Measurements from ENCODE around the gene SHROOM3.

Gene SHROOM3

DNA sequence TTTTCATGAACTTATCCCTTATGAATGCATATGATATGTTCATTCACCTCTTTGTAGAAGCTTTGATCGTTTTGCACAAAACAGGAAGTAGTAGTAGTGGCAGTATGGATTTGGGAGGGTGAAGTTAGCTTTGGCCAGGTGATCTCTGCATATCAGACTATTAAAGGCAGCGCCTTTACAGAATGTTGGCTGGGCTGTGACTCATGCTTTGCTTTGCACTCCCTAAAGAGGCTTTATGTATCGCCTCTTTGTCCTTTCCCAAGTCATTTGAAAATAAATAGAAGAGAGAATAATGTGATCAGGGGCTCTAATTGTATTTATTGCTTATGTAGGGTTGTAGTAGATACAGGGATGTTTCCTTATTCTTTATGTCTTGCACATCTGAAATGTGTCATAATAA lies 50.4 kb downstream of the SHROOM3 start:
- H3K27me3 ChIP-seq = peaks cover 4% of the 10 kb centered on the region; the same call in 1 of the 2 replicates
- H3K4me3 ChIP-seq (ENCODE audit: low read depth, low read length) = no peak overlapping the region
- H3K4me1 ChIP-seq = no peaks in the 10 kb centered on the region
- H3K36me3 ChIP-seq = no peaks in the 10 kb centered on the region
- DNase-seq = no peak
- no peaks in the 10 kb centered on the region for H3K9me3 ChIP-seq
- TF ChIP-seq, protein P1, sequence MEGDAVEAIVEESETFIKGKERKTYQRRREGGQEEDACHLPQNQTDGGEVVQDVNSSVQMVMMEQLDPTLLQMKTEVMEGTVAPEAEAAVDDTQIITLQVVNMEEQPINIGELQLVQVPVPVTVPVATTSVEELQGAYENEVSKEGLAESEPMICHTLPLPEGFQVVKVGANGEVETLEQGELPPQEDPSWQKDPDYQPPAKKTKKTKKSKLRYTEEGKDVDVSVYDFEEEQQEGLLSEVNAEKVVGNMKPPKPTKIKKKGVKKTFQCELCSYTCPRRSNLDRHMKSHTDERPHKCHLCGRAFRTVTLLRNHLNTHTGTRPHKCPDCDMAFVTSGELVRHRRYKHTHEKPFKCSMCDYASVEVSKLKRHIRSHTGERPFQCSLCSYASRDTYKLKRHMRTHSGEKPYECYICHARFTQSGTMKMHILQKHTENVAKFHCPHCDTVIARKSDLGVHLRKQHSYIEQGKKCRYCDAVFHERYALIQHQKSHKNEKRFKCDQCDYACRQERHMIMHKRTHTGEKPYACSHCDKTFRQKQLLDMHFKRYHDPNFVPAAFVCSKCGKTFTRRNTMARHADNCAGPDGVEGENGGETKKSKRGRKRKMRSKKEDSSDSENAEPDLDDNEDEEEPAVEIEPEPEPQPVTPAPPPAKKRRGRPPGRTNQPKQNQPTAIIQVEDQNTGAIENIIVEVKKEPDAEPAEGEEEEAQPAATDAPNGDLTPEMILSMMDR (IDR thresholded peaks at IDR 0.05; ENCODE audit: low read depth, low read length) = no peak

- H3K4me3 ChIP-seq (ENCODE audit: low read depth, low read length) = no peak overlapping the region
- no peaks in the 10 kb centered on the region for H3K27me3 ChIP-seq
- no peaks in the 10 kb centered on the region for H3K4me1 ChIP-seq
- no peaks in the 10 kb centered on the region for H3K36me3 ChIP-seq
- no peak for DNase-seq
- TF ChIP-seq, protein P1 (IDR thresholded peaks at IDR 0.05; ENCODE audit: low read depth, low read length) = no peak
- H3K9me3 ChIP-seq = no peaks in the 10 kb centered on the region
Measured at GRCh38 chr4:76486588-76487276, 51.7 kb downstream of the SHROOM3 start.

- Histone ChIP-seq H3K9me3 (no peaks in the 10 kb centered on the region), H3K4me1 (no peaks in the 10 kb centered on the region), H3K36me3 (no peaks in the 10 kb centered on the region), H3K4me3 (ENCODE audit: low read depth, low read length) (no peak overlapping the region), H3K27me3 (no peaks in the 10 kb centered on the region)
- TF ChIP-seq, protein P1 (IDR thresholded peaks at IDR 0.05; ENCODE audit: low read depth, low read length) = no peak
- no peak for DNase-seq
Measured at GRCh38 chr4:76487621-76488020, 52.6 kb downstream of the SHROOM3 start.

DNA sequence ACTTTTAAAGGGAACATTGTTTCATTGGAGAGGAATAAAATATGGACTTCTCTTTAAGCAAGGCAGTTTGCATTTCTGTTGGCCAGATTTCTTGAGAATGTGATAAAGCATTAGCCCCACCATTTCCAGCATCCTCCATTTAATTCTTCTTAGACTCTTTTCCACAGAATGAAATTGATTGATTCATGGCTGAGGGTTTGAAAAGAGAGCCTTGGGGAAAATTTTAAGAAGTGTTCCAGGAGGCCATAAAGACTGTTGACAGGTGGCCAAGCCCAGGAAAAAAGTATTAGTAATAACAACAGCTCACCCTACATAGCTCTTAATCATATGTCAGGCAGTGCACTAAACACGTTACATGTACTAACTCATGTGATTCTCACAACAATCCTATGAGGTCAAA lies 53.4 kb downstream of the SHROOM3 start:
- DNase-seq = no peak
- Histone ChIP-seq H3K9me3 (no peaks in the 10 kb centered on the region), H3K36me3 (no peaks in the 10 kb centered on the region), H3K4me1 (no peaks in the 10 kb centered on the region), H3K4me3 (ENCODE audit: low read depth, low read length) (no peak overlapping the region), H3K27me3 (no peaks in the 10 kb centered on the region)
- TF ChIP-seq, protein P1 (IDR thresholded peaks at IDR 0.05; ENCODE audit: low read depth, low read length) = no peak

- no peaks in the 10 kb centered on the region for H3K4me1 ChIP-seq
- no peak for DNase-seq
- no peaks in the 10 kb centered on the region for H3K36me3 ChIP-seq
- TF ChIP-seq, protein P1 (IDR thresholded peaks at IDR 0.05; ENCODE audit: low read depth, low read length) = no peak
- H3K4me3 ChIP-seq (ENCODE audit: low read depth, low read length) = no peak overlapping the region
- no peaks in the 10 kb centered on the region for H3K9me3 ChIP-seq
- no peaks in the 10 kb centered on the region for H3K27me3 ChIP-seq
Measured at GRCh38 chr4:76488888-76489685, 54.1 kb downstream of the SHROOM3 start.

DNA sequence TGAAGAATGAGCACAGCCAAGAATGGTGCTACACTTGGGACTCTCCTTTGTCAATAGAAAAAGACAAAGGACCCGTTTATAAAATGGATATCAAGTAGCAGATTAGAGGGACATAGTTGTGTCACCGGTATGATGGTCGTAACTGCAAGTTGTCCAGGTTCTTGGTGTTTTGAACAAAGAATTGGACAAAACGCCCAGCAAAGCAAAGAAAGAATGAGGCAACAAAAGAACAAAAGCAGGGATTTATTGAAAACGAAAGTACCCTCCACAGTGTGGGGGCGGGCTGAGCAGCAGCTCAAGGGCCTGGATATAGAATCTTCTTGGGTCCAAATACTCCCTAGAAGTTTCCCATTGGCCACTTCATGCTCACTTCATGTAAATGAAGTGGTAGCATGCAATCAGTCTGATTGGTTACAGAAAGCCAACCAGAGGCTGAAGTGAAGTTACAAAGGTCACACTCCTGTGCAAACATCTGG lies 54.7 kb downstream of the SHROOM3 start:
- Histone ChIP-seq H3K9me3 (no peaks in the 10 kb centered on the region), H3K36me3 (no peaks in the 10 kb centered on the region), H3K4me3 (ENCODE audit: low read depth, low read length) (no peak overlapping the region), H3K27me3 (no peaks in the 10 kb centered on the region), H3K4me1 (no peaks in the 10 kb centered on the region)
- DNase-seq = no peak
- TF ChIP-seq, protein P1 (IDR thresholded peaks at IDR 0.05; ENCODE audit: low read depth, low read length) = no peak

All from BE2C (cell line).